ENCODE measurements around the gene CEBPB.

Gene CEBPB

GRCh38 chr20:50230871-50231560 lies 40.4 kb downstream of the CEBPB start:
- Mint-ChIP-seq H3K36me3 (ENCODE audit: low read depth) (no peaks in the 10 kb centered on the region), H3K27me3 (ENCODE audit: low read depth) (no peaks in the 10 kb centered on the region), H3K4me3 (no peak overlapping the region), H3K4me1 (ENCODE audit: low read depth) (peaks cover 7% of the 10 kb centered on the region), H3K9me3 (no peaks in the 10 kb centered on the region), H3K27ac (no peak overlapping the region)
- DNase-seq (ENCODE audit: low spot score): no peak

DNA sequence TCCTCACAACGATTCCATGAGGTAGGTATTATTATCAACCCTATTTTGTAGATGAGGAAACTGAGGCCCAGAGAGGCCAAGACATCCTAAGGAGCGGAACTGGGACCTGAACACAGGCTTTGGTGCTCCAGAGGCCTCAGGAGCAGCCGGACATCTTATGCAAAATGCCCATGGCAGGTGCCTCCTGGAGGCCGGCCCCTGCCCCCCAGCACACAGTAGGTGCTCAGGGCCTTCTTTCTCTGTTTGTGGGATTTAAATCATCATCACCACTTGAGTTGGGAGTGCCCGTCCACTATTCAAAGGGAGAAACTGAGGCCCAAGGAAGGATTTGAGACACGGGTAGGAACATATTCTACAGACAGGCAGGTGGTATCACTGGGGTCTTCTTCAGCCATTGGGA lies 41.2 kb downstream of the CEBPB start:
- no peak for DNase-seq (ENCODE audit: low spot score)
- Mint-ChIP-seq H3K27ac (no peak overlapping the region), H3K27me3 (ENCODE audit: low read depth) (no peaks in the 10 kb centered on the region), H3K9me3 (no peaks in the 10 kb centered on the region), H3K4me3 (no peak overlapping the region), H3K4me1 (ENCODE audit: low read depth) (peaks cover 2% of the 10 kb centered on the region), H3K36me3 (ENCODE audit: low read depth) (no peaks in the 10 kb centered on the region)

DNA sequence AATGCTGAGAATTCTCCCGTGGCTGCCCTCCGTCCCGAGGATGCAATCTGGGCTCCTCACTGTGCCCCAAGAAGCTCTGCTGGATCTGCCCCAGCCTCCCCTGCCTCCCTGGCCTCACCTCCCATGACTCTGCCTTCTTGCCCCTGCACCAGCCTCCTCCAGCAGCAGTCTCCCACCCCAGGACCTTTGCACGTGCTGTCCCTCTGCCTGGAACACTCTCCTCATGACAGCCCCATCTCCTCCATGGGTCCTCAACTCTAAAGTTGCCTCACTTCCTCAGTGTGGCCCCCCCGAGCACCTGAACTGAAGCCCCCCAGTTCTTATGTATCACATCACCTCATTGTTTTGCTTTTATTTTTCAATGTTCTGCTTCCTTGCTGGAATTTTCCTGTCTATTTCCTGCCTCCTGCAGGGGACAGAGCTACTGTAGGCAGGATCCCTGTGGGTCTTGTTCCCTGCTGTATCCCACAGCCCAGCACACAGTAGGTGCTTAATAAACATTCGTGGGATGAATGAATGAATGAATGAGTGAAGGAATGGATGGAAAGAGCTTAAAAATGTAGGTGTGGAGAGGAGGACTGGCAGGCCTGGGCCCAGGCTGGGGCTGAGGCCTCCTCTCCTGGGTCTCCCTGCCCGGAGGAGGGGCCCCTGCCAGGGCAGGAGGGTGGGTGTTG lies 42.2 kb downstream of the CEBPB start:
- Mint-ChIP-seq H3K36me3 (ENCODE audit: low read depth) (no peaks in the 10 kb centered on the region), H3K4me3 (no peak overlapping the region), H3K4me1 (ENCODE audit: low read depth) (no peaks in the 10 kb centered on the region), H3K27me3 (ENCODE audit: low read depth) (no peaks in the 10 kb centered on the region), H3K9me3 (no peaks in the 10 kb centered on the region), H3K27ac (no peak overlapping the region)
- DNase-seq (ENCODE audit: low spot score): no peak

DNA sequence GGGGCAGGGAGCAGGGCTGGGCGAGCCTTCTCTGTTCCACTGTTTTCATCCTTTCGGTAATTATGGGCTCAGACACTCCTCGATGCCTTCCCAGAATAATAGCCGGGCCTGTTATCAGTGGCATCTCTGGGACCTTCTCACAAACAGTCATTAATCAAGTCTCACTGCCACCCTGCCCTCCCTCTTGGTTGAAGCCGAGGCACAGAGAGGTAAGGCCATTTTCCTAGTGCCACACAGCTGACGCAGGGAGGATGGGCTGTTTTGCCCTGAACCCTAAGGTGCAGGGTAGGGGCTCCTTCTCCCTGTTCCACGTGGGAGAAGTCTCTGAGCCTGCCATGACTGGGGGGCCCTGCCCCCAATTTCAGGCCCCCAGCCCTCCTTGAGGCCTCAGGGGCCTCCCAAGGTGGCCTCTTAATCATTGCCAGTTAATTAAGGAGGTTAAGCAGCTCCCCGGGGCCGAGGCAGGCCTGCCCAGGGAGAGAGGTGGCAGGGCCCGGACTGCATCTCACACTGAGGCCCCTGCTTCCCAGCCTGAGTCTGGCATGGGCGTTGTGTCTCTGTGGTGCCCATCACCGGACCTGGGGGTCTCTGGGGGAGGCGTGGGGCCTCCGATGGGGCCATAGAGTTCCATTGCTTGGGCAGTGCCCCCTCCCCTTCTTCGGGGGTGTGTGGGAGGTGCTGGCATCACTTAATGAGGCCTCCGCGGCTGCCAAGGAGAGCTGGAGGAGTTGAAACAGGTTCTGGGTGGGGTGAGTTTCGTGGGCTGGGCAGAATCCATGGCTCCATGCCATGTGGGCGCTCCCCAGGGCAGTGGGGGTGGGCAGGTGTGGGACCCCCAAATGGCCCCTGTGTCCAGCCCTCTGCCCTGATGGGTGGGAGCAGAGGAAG lies 42.9 kb downstream of the CEBPB start:
- H3K27me3 Mint-ChIP-seq (ENCODE audit: low read depth): no peaks in the 10 kb centered on the region
- no peaks in the 10 kb centered on the region for H3K4me1 Mint-ChIP-seq (ENCODE audit: low read depth)
- no peaks in the 10 kb centered on the region for H3K36me3 Mint-ChIP-seq (ENCODE audit: low read depth)
- H3K27ac Mint-ChIP-seq: no peak overlapping the region
- H3K9me3 Mint-ChIP-seq: no peaks in the 10 kb centered on the region
- no peak for DNase-seq (ENCODE audit: low spot score)
- no peak overlapping the region for H3K4me3 Mint-ChIP-seq

DNA sequence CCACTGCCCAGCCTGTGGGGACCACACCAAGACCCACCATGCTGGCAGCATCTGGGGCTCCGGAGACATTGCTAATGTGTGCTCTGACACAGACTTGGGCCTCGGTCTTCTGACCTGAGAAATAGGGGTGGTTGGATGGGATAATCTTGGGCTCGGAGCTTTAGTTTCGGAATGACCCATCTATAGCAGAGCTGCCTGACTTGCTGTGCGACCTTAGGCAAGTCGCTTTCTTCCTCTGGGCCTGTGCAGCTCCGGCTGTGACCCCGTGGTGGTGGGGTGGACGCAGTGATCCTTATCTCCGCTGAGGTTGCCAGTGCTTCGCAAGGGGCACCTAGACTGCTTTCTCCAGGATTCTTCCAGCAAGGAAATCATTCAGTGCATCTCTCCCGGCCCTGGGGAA lies 43.7 kb downstream of the CEBPB start:
- H3K36me3 Mint-ChIP-seq (ENCODE audit: low read depth): no peaks in the 10 kb centered on the region
- no peaks in the 10 kb centered on the region for H3K4me1 Mint-ChIP-seq (ENCODE audit: low read depth)
- no peaks in the 10 kb centered on the region for H3K9me3 Mint-ChIP-seq
- H3K27me3 Mint-ChIP-seq (ENCODE audit: low read depth): no peaks in the 10 kb centered on the region
- no peak for DNase-seq (ENCODE audit: low spot score)
- no peak overlapping the region for H3K27ac Mint-ChIP-seq
- H3K4me3 Mint-ChIP-seq: no peak overlapping the region

GRCh38 chr20:50237349-50237748 lies 46.7 kb downstream of the CEBPB start:
- no peaks in the 10 kb centered on the region for H3K4me1 Mint-ChIP-seq (ENCODE audit: low read depth)

DNA sequence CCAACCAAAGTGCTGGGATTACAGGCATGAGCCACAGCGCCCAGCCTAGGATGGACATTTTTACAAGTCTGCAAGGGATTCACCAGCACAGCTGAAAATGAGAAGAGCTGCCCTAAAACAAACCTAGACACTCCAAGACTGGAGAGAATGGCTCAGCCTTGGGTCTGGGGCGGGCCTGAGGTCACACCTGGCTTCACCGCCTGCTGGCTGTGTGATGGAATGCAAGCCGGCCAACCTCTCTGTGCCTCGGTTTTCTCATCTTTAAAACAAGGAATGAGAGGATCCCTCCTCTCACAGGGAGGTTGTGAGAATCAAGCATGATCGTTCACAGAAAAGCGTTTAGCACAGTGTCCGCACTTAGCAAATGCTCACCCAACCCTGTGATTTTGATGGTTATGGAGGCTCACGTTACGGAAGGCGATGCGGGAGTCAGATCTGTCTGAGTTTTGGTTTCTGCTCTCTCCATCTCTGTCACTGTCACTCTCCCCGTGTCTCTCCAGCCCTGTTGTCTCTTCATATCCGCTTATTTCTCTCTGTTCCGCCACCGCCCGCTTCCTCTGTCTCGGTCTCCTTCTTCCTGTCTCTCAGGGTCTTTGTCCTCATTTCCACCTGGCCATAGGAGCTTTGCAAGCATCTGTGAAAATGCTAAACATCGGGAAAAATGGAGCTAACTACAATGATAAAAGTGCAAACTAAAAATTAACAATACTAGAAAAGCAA lies 47.6 kb downstream of the CEBPB start:
- no peak for DNase-seq (ENCODE audit: low spot score)
- Mint-ChIP-seq H3K36me3 (ENCODE audit: low read depth) (no peaks in the 10 kb centered on the region), H3K27me3 (ENCODE audit: low read depth) (peaks cover 3% of the 10 kb centered on the region), H3K27ac (no peak overlapping the region), H3K9me3 (no peaks in the 10 kb centered on the region), H3K4me3 (no peak overlapping the region), H3K4me1 (ENCODE audit: low read depth) (no peaks in the 10 kb centered on the region)

More at GRCh38 chr20:50237349-50237748, 46.7 kb downstream of the CEBPB start:
- Mint-ChIP-seq H3K36me3 (ENCODE audit: low read depth) (no peaks in the 10 kb centered on the region), H3K27ac (no peak overlapping the region), H3K9me3 (no peaks in the 10 kb centered on the region), H3K4me3 (no peak overlapping the region), H3K27me3 (ENCODE audit: low read depth) (peaks cover 3% of the 10 kb centered on the region)
- DNase-seq (ENCODE audit: low spot score): no peak

DNA sequence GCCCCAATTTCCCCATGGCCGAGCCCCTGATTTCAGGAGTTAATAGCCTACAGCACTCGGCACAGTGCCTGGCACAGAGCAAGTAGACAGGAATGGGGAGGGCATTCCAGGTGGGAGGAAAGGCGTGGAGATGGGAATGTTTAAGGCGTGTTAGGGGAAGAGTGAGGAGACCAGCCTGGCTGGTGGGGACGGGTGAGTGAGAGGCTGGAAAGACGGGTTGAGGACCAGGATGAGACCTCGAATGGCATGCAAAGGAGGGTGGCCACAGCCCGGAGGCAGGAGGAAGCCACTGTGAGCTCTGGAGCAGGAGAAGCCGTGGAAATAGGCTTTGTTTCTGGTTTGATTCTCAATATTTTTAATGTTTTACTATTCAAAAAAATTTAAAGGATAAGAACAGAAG lies 49.5 kb downstream of the CEBPB start:
- no peak overlapping the region for H3K27ac Mint-ChIP-seq
- H3K9me3 Mint-ChIP-seq: no peaks in the 10 kb centered on the region
- DNase-seq (ENCODE audit: low spot score): no peak
- no peak overlapping the region for H3K4me3 Mint-ChIP-seq
- no peaks in the 10 kb centered on the region for H3K4me1 Mint-ChIP-seq (ENCODE audit: low read depth)
- no peaks in the 10 kb centered on the region for H3K36me3 Mint-ChIP-seq (ENCODE audit: low read depth)
- H3K27me3 Mint-ChIP-seq (ENCODE audit: low read depth): peaks cover 3% of the 10 kb centered on the region

DNA sequence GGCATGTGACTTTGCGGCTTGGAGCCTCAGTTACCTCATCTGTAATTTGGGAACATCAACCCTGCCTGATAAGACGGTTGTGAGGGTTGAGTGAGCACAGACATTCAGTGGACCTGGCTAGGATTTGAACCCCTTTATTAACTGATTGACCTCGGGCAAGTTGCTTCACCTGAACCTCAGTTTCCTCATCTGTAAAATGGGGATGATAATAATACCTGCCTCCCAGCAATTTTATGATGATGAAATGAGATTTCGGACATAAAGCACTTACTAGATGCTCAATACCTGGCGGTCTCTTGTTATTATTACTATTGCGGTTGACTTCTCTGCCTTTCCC lies 51.5 kb downstream of the CEBPB start:
- Mint-ChIP-seq H3K4me1 (ENCODE audit: low read depth) (no peaks in the 10 kb centered on the region), H3K27me3 (ENCODE audit: low read depth) (peaks cover 3% of the 10 kb centered on the region), H3K36me3 (ENCODE audit: low read depth) (no peaks in the 10 kb centered on the region), H3K9me3 (no peaks in the 10 kb centered on the region), H3K27ac (no peak overlapping the region), H3K4me3 (no peak overlapping the region)
- DNase-seq (ENCODE audit: low spot score): no peak

Measured in T-helper 2 cell treated with Interferon-gamma antibody and Interleukin-4, amounts not matched to agents 5 μg/mL and 100 μg/mL, for 36 hours (primary cell).